AG20443 (cell line): Measurements from ENCODE around the gene DENND1A.
A peak's percentile ranks its signal among the peaks of the same experiment; 100 is the strongest.
"Not testable (repeated sequence)": the region's sequence is repeated elsewhere in the genome, so short reads cannot be mapped to it uniquely, and the experiment has no call there.

Experiments
- DNase-seq: peaks from one replicate; pipeline ENCODE4 v3.0.0; 2012; ENCODE audit warnings: low spot score, mixed read lengths

Gene DENND1A

DNA sequence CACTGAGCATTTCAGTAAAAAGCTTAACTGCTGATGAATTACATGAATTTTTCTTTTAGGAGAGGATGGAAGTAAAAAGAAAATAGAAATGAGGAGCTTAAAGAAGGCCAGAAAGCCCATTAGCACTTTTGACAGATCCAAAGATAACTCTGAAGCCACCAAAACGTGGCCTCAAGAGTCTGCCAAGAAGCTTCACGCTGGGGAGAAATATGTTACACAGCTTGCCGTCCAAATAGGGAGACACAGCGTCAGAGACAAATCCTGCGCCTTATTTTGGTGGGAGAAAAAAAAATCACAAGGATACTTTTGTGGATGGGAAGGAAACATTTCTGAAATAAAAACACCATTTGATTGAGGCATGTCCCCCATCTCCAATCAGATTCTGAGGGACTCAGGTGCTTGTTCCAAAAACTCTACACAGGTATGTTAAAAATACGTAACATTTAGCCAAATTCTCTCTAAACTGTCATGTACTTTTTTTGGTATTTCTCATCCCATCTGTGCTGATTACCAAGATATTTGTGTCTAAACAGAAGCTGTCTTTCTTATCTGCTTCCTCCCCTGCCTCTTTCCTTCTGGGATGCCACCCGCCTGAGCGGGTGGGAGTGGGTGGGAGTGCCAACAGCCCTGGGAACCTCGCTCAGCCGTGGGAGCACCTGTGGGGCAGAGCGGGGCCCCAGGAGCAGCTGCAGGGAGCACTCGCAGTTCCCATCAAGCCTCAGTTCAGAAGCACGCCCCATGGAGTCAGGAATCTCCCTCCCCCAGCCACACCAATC, 275.5 kb downstream of the DENND1A start:
- DNase-seq = no peak

- no peak for DNase-seq
Observed at GRCh38 chr9:123652416-123652815, 277.5 kb downstream of the DENND1A start.

GRCh38 chr9:123651871-123652270, 278.1 kb downstream of the DENND1A start:
- no peak for DNase-seq

DNA sequence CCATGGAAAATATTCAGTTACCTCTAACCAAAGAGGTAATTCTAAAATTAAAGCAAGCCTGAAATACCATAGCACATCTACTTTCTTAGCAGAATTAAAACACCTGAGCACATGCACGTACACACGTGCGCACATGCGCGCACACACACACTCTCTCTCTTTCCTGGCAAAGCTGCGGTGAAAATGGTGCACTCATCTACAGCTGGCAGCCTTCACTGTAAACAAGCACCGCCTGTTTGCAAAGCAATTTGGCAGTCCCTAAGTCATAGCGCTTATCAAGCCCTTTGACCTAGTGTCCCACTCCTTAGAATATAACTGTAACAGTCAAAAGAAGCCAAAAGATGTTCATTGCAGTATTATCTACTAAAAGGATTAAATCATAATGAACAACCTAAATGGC, 278.7 kb downstream of the DENND1A start:
- DNase-seq = no peak

- no peak for DNase-seq
Observed at GRCh38 chr9:123649909-123650308, 280.0 kb downstream of the DENND1A start.

GRCh38 chr9:123647145-123647544, 282.8 kb downstream of the DENND1A start:
- no peak for DNase-seq

DNA sequence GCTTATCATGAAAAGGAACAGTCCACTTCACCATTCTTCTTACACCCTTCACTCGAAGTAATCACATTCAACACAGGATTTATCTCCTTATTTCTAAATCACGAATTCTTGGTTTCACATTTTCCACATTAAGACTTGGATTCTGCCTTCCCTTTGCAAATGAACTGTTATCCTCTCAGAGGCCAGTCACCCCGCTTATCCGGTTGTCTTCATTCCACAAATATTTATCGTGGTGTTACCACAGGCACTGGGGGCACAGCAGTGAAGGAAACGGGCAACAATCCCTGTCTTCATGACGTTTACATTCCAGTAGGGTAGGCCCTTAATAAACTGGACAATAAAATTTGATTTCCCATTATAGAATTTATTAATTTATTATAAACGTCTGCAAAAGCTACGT, 284.2 kb downstream of the DENND1A start:
- no peak for DNase-seq

DNA sequence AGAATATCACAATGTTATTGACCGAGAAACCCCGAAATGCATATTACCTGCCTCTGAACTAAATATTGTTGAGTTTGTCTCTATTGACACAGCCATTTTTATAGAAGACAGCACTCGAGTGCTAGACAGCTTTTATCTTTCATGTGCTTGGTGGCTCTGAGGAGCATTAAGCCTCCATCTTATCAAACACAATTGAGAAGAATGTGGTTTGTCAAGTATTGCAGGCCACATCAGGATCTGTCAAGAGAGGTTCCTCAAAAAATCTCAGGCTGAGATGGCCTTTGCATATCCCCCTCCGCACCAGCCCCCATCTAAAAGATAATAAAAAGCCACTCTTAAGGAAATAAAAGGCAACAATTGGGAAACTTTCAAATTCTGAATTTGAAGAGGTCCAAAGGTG, 284.8 kb downstream of the DENND1A start:
- DNase-seq = no peak

DNA sequence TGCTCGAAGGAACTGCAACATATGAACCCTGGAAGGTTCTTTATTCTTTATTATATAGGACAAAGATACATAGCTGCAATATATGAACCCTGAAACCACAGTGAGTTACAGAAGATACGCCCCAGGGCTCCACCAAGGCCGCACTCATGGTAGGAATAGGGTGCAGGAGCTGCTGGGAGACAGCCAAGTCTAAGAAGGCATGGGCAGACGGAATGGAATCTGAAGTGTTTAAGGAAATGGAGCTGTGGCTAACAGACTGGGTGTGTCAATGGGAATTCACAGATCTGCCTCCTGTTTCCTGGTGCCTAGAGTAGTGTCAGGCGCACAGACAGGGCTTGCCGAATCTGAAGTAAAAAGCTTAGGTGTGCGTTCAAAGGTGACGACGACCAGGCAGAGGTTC, 286.4 kb downstream of the DENND1A start:
- DNase-seq = no peak

GRCh38 chr9:123642291-123643278, 287.3 kb downstream of the DENND1A start:
- DNase-seq = no peak

DNA sequence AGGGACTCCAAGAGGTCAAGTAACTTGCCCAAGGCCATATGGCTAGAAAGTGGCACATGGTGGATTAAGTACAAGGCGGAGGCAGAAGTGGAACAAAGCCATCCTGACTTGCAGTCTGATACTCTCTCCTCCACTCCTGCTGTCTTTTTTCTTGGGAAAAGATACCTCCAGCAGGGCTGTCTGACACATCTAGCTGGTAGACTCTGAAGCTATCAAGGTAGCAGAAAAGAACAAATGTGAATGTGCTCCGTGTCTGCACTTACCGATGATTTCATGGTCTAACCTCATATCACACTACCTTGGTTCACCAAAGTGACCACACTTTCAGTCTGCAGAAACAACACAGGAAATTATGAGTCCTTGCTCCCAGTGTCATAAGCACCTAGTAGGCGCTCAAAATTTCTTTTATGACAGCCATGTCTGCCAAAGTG, 289.1 kb downstream of the DENND1A start:
- no peak for DNase-seq

DNA sequence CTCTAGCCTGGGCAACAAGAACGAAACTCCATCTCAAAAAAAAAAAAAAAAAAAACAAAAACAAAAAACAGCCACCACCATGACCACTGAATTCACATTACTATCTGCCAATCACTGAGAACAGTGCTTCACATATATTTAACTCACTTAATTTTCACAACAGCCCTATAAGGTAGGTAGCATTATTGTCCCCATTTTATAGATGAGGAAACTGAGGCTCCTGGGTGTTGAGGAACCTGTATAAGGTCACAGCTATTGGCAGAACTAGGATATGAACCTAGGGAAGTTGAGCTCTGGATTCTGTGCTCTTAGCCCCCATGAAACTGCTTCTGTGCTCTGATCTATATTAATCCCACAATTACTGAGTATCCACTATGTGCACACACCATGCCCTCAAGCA, 290.2 kb downstream of the DENND1A start:
- DNase-seq = no peak

- DNase-seq = no peak
Observed at GRCh38 chr9:123637945-123638634, 291.8 kb downstream of the DENND1A start.

GRCh38 chr9:123637606-123637944, 292.4 kb downstream of the DENND1A start:
- DNase-seq = peak; percentile 21

GRCh38 chr9:123636805-123637204, 293.1 kb downstream of the DENND1A start:
- DNase-seq = not testable (repeated sequence)

- no peak for DNase-seq
Observed at GRCh38 chr9:123631862-123632261, 298.1 kb downstream of the DENND1A start.

DNA sequence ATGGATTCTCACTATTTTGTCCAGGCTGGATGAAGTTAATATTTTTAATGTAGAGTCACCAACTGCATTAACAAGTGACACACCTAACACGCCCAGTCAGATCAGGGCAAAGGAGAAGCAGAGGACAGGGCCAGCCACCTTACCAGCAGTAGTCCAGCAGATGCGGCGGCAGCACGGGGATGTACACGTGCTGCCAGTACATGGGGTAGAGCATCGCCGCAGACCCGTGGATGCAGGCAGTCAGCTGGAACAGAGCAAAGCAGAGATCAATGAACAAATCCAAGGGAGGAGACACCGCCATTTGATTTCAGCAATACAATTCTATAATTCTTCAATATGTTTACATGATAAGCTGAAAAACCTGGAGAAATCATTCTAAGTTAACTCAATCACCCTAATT, 299.7 kb downstream of the DENND1A start:
- DNase-seq = no peak

- no peak for DNase-seq
Observed at GRCh38 chr9:123629531-123629930, 300.4 kb downstream of the DENND1A start.

DNA sequence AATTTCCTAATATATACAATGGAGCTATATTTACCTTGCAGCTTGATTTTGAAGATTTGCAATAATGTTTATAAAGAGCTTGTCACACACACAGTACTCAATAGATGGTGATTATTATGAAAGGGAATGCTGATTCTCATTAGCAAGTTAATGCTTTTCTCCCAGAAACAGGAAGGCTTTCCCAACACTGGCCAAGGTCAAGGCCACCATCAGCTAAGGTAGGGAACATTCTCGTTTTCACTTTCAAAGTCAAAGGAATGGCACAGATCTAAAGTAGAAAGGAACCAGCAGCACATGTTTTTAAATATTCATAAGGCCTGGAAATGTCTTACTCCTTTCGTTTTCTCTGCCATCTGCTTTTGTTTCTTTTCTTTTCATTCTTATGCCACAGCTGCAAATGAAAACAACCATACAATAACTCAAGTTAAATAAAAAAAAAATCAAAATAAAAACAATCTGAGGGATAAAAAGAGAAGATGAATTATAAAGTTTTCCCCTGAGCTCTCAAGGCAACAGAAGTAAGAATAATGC, 307.1 kb downstream of the DENND1A start:
- DNase-seq = no peak

- DNase-seq = no peak
Observed at GRCh38 chr9:123620239-123620638, 309.7 kb downstream of the DENND1A start.

- DNase-seq = no peak
Observed at GRCh38 chr9:123617952-123618678, 311.8 kb downstream of the DENND1A start.

- no peak for DNase-seq
Observed at GRCh38 chr9:123617286-123617685, 312.6 kb downstream of the DENND1A start.
